Endodermal cell (in vitro differentiated cells): ENCODE results near the gene PARP15. TPM values are rescaled to one million over a fixed set of nuclear protein-coding genes. Genes with fewer than 3 reads are reported as not detected.

Source experiments
- DNase-seq: peaks from one replicate; pipeline ENCODE4 v3.0.0-alpha.2; 2017
- H3K27ac ChIP-seq: 2 replicates; pipeline ENCODE4 v1.5.1; 2013; ENCODE audit warnings: mild to moderate bottlenecking, low read depth, low read length, moderate library complexity
- H3K27me3 ChIP-seq: 2 replicates; pipeline ENCODE4 v1.6.1; 2013; ENCODE audit warnings: mild to moderate bottlenecking, low read length, moderate library complexity; ENCODE audit not compliant: insufficient read depth, control insufficient read depth, poor library complexity, severe bottlenecking
- H3K36me3 ChIP-seq: 2 replicates; pipeline ENCODE4 v1.7.0; 2013; ENCODE audit warnings: mild to moderate bottlenecking, low read length, moderate library complexity; ENCODE audit not compliant: control insufficient read depth, insufficient read depth
- H3K4me1 ChIP-seq: one replicate; pipeline ENCODE4 v1.7.0; 2013; ENCODE audit warnings: low read length; ENCODE audit not compliant: control insufficient read depth, insufficient read depth
- H3K4me3 ChIP-seq: 2 replicates; pipeline ENCODE4 v1.5.1; 2013; ENCODE audit warnings: mild to moderate bottlenecking, low read length, moderate library complexity
- H3K9ac ChIP-seq: 2 replicates; pipeline ENCODE4 v1.6.1; 2013; ENCODE audit warnings: mild to moderate bottlenecking, low read length, moderate library complexity; ENCODE audit not compliant: poor library complexity, severe bottlenecking; ENCODE audit errors: extremely low read depth
- H3K9me3 ChIP-seq: 2 replicates; pipeline ENCODE4 v1.6.1; 2013; ENCODE audit warnings: mild to moderate bottlenecking, low read length, moderate library complexity; ENCODE audit not compliant: control insufficient read depth
- H3K27ac Mint-ChIP-seq: 2 replicates; pipeline ENCODE4 v1.8.0; 2020; ENCODE audit warnings: mixed read lengths
- H3K27me3 Mint-ChIP-seq: 2 replicates; pipeline ENCODE4 v1.8.0; 2021; ENCODE audit warnings: mild to moderate bottlenecking, mixed read lengths; ENCODE audit not compliant: insufficient read depth
- H3K36me3 Mint-ChIP-seq: 2 replicates; pipeline ENCODE4 v1.8.0; 2020; ENCODE audit warnings: low read depth, mixed read lengths
- H3K4me1 Mint-ChIP-seq: 2 replicates; pipeline ENCODE4 v1.8.0; 2020; ENCODE audit warnings: mixed read lengths
- H3K4me3 Mint-ChIP-seq: 2 replicates; pipeline ENCODE4 v1.8.0; 2020; ENCODE audit warnings: mild to moderate bottlenecking, moderate library complexity, mixed read lengths
- H3K9me3 Mint-ChIP-seq: 2 replicates; pipeline ENCODE4 v1.8.0; 2020; ENCODE audit warnings: mild to moderate bottlenecking, mixed read lengths
- WGBS, 2 experiments: methylation state at CpG; one replicate each; pipeline versions ENCODE4 v1.1.5 to v1.1.7; 2013; ENCODE audit warnings: missing lambda C conversion rate in 2 of 2, mixed read lengths in 1 of 2; ENCODE audit not compliant: insufficient coverage in 1 of 2, insufficient read length in 1 of 2; 5-methylcytosine and 5-hydroxymethylcytosine counted together
- long read RNA-seq, 4 experiments: library from polyadenylated mRNA in 2 of 4; library from RNA in 1 of 4; library from capped mRNA in 1 of 4; stranded (forward) in 3 of 4; unstranded in 1 of 4; transcript quantifications; one replicate each; pipeline ENCODE4 v2.0.0, GENCODE V29; 2020 to 2021; ENCODE audit warnings: inconsistent platforms in 1 of 4
- polyA plus RNA-seq, 2 experiments: library from polyadenylated mRNA; stranded (reverse); fragments of 50-300 nt; gene quantifications; one replicate each; pipeline ENCODE4 v1.2.3, GENCODE V29; 2013
- total RNA-seq, 2 donors: library from RNA; stranded (reverse); fragmentation: NEBNext Ultra II Directional in 1 of 2; extraction: Animal tissue kit (Norgen Biotek cat#: 25700) in 1 of 2; gene quantifications; 2 replicates in 1 of 2; 3 replicates in 1 of 2; pipeline ENCODE4 v1.2.1, GENCODE V29; 2021
- TF ChIP-seq, protein P1 (sequence below): fragments of 200-600 bp; sonication (generic); conservative IDR thresholded peaks from 2 replicates; pipeline ENCODE4 v1.5.0; 2021; ENCODE audit warnings: antibody characterized with exemption, mild to moderate bottlenecking

The PARP15 gene
- total RNA-seq: under 1 TPM; 0.18 to 0.44 TPM
- not detected for polyA plus RNA-seq (2013, experiment 1 of 2)
- not detected for polyA plus RNA-seq (2013, experiment 2 of 2)
- long read RNA-seq, experiment 1: 0 reads
- long read RNA-seq, experiment 2: 0 reads
- long read RNA-seq, experiment 3: 0 reads
- long read RNA-seq, experiment 4: 0 reads

DNA sequence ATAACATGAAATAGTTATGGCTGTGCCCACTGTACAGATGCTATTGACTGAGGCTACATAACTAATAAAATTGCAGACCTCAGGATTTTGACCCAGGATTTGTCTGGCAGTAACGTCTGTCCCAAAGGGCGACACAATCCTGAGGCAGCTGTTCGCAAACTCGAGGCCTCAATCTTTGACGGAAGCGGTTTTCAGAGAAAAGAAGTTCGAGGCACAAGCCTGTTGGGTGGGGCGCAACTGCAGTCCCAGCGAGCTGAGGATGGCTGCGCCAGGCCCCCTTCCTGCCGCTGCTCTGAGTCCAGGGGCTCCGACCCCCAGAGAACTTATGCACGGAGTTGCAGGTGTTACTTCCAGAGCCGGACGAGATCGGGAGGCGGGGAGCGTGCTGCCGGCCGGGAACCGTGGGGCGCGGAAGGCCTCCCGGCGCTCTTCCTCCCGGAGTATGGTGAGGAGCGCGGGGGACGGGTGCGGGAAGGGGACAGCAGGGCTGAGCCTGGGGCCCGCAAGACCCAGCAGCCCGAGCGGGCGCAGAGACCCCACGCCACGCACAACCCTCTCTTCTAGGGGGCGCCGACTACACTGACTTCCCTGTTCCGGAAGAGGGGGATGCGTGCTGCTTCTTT lies at the start of gene PARP15:
PARP15 (plus strand) TSS at position 242 of the 623 bp plus-strand sequence; CDS start at position 260, 18 bp downstream.
- WGBS, 2 experiments: 71 to 72% methylated on average over 31 to 40 of the region's 40 CpGs
- Mint-ChIP-seq H3K27ac (peak within 1 kb of the TSS; percentile 64), H3K36me3 (peaks cover 3% of the 10 kb centered on the region), H3K4me1 (peaks cover 4% of the 10 kb centered on the region), H3K27me3 (peaks cover 21% of the 10 kb centered on the region), H3K9me3 (peaks cover 17% of the 10 kb centered on the region), H3K4me3 (peak within 1 kb of the TSS; percentile 63)
- no peaks in the 10 kb centered on the region for H3K27me3 ChIP-seq
- DNase-seq: peak; percentile 74
- H3K4me1 ChIP-seq: no peaks in the 10 kb centered on the region
- H3K4me3 ChIP-seq: no peak within 1 kb of the TSS
- H3K27ac ChIP-seq: no peak within 1 kb of the TSS
- TF ChIP-seq, protein P1, sequence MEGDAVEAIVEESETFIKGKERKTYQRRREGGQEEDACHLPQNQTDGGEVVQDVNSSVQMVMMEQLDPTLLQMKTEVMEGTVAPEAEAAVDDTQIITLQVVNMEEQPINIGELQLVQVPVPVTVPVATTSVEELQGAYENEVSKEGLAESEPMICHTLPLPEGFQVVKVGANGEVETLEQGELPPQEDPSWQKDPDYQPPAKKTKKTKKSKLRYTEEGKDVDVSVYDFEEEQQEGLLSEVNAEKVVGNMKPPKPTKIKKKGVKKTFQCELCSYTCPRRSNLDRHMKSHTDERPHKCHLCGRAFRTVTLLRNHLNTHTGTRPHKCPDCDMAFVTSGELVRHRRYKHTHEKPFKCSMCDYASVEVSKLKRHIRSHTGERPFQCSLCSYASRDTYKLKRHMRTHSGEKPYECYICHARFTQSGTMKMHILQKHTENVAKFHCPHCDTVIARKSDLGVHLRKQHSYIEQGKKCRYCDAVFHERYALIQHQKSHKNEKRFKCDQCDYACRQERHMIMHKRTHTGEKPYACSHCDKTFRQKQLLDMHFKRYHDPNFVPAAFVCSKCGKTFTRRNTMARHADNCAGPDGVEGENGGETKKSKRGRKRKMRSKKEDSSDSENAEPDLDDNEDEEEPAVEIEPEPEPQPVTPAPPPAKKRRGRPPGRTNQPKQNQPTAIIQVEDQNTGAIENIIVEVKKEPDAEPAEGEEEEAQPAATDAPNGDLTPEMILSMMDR: peak; percentile 39
- H3K36me3 ChIP-seq: no peaks in the 10 kb centered on the region
- peaks cover 20% of the 10 kb centered on the region for H3K9me3 ChIP-seq
- H3K9ac ChIP-seq: no peak within 1 kb of the TSS

DNA sequence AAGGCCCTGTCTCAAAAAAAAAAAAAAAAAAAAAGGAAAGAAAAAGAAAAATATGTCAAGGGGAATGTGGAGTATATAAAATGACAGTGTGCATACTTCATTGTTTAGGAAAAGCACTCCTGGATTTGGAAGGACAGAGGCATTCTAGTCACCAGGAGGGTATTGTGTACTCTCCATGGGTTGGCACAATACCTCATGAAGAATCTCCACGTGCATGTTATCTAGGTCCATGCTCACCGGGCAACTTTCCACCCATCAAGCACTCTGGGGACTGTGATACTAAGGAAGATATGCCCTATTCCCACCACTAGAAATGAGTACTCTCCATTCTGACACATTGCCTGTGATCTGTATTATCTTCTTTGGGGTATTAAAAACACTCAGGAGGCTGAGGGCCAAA lies 47.3 kb upstream of the PARP15 start:
- WGBS, 2 experiments: 100% methylated on average over 1 to 2 of the region's 2 CpGs
- Histone ChIP-seq H3K9ac (no peak overlapping the region), H3K27ac (no peak overlapping the region), H3K4me1 (no peaks in the 10 kb centered on the region), H3K27me3 (no peaks in the 10 kb centered on the region), H3K4me3 (no peak overlapping the region), H3K36me3 (no peaks in the 10 kb centered on the region), H3K9me3 (no peaks in the 10 kb centered on the region)
- DNase-seq: no peak
- Mint-ChIP-seq H3K27ac (no peak overlapping the region), H3K4me1 (peaks cover 7% of the 10 kb centered on the region), H3K4me3 (no peak overlapping the region), H3K36me3 (no peaks in the 10 kb centered on the region), H3K9me3 (no peaks in the 10 kb centered on the region), H3K27me3 (no peaks in the 10 kb centered on the region)
- TF ChIP-seq, protein P1: no peak

- Histone ChIP-seq H3K9me3 (no peaks in the 10 kb centered on the region), H3K27me3 (no peaks in the 10 kb centered on the region), H3K9ac (no peak overlapping the region), H3K4me1 (peaks cover 8% of the 10 kb centered on the region), H3K36me3 (no peaks in the 10 kb centered on the region), H3K27ac (no peak overlapping the region), H3K4me3 (no peak overlapping the region)
- Mint-ChIP-seq H3K4me1 (peaks cover 21% of the 10 kb centered on the region), H3K4me3 (no peak overlapping the region), H3K36me3 (no peaks in the 10 kb centered on the region), H3K27ac (no peak overlapping the region), H3K9me3 (no peaks in the 10 kb centered on the region), H3K27me3 (no peaks in the 10 kb centered on the region)
- 89 to 100% methylated on average over 1 to 2 of the region's 2 CpGs for WGBS, 2 experiments
- TF ChIP-seq, protein P1: no peak
- no peak for DNase-seq
These were observed 44.0 kb upstream of the PARP15 start for GRCh38 chr3:122533480-122533879.
